ENCODE results near the gene ERVV-1.

- TF ChIP-seq CTCF (IDR thresholded peaks at IDR 0.05) (no peak), POLR2AphosphoS5 (IDR thresholded peaks at IDR 0.05) (no peak)
These were observed 22.8 kb upstream of the ERVV-1 start for GRCh38 chr19:52990759-52991418.

All from breast epithelium (tissue), 3 donors.